GM19043 (cell line): ENCODE measurements around the gene CAPN5.
"Not testable (repeated sequence)": the region's sequence is repeated elsewhere in the genome, so short reads cannot be mapped to it uniquely, and the experiment has no call there.

Source experiments
- ATAC-seq: cut with Tn5 transposase; IDR thresholded peaks from one replicate; pipeline ENCODE4 v1.9.1; 2021; ENCODE audit warnings: low read depth; ENCODE audit not compliant: unreplicated experiment

CAPN5 gene

DNA sequence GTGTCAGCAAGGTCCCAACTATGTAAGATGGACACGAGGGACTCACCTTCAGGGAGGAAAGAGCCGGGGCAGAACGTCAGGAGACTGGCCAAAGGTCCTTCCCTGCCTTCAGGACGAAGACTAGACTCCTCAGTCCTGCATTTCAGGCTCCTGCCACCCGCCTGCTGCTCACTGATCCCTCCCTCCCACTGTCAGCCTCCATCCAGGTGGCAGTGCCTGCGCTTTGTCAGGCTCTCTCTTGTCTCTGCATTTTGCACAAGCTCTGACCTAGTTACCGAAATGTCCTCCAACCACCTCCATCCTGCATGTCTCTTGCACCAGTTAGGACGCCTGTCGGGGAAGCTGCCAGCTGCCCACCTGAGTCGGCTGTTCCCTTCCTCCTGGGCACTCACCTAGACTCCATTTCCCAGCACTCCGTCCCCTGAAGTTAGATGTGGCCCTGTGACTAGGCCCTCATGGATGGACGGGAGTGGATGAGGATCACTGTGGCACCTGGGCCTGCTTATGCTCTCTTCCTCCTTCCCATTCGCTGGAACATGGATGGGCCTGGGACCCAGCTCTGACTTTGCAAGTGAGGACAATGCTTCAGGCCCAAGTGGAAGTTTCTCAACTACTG, 24.6 kb upstream of the CAPN5 start:
- ATAC-seq, result no peak

DNA sequence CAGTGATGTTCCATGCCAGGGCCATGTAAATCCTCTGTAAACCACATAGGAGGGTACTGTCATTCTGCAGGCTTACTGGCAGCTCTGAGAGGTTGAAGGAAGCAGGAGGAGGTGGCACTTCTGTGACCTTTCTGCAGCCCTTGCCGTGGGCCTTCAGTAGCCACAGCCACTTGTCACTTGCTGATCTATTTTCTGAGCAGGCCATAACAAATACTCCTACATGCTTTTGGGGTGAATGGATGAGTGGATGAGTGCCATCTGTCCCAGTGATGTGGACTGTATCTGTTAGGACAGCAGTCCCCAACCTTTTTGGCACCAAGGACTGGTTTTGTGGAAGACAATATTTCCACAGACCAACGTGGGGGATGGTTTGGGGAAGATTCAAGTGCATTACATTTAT, 22.4 kb upstream of the CAPN5 start:
- ATAC-seq, result no peak

DNA sequence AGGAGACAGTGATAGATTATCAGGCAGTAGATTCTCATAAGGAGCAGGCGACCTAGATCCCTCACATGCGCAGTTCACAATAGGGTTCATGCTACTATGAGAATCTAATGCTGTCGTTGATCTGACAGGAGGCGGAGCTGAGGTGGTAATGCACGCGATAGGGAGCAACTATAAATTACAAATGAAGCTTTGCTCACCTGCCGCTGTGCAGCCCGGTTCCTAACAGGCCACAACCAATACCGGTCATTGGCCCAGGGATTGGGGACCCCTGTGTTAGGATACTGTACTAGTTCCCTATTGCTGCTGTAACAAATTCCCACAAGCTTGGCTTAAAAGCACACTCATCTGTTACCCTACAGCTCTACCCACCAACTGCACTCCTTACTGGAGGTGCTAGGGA, 21.9 kb upstream of the CAPN5 start:
- no peak for ATAC-seq

DNA sequence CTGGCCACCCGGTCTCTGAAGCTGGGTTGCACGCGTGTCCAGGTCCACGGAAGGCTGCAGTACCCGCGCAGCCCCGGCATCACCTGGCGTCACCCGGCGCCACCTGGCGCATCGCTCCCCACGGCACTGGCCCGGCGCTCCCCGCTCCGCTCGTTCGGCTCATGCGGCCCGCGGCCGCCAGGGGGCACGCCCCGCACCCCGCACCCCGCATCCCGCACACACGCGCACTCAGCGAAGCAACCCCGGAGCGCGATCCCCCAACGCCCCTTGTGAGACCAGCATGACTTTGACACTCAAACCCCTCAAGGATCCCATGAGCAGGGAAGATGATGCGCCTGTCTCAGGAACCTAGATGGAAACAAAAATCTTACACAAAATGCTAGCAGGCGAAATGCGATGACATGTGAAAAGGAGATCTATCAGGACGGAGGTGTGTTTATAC, 20.7 kb upstream of the CAPN5 start:
- no peak for ATAC-seq

DNA sequence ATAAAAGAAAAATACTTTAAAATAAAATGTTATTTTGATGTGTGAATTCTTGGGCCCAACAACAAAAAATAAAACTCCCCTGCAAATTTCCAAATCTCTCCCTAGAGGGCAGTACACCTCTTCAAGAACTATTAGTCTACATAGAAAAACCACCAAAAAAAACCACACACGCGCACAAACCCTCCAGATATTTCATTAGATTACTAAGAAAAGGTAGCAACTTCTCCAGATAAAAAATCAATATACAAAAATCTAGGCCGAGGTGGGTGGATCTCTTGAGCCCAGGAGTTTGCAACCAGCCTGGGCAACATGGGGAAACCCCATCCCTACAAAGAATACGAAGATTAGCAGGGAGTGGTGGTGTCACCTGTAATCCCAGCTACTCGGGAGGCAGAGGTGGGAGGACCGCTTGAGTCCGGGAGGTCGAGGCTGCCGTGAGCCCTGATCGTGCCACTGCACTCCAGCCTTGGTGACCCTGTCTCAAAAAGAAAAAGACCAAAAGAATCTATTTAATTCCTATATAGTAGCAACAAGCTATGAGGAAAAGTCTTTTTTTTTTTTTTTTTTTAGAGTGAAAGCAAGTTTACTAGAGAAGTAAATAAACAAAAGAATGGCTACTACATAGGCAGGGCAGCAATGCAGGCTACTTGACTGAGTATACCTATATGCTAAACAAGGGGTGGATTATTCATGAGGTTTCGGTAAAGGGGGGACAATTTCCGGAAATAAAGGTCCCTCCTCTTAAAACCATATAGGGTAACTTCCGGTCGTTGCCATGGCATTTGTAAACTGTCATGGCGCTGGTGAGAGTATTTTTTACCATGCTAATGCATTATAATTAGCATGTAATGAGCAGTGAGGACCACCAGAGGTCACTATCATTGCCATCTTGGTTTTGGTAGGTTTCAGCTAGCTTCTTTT, 19.5 kb upstream of the CAPN5 start:
- peak; percentile 74 for ATAC-seq

DNA sequence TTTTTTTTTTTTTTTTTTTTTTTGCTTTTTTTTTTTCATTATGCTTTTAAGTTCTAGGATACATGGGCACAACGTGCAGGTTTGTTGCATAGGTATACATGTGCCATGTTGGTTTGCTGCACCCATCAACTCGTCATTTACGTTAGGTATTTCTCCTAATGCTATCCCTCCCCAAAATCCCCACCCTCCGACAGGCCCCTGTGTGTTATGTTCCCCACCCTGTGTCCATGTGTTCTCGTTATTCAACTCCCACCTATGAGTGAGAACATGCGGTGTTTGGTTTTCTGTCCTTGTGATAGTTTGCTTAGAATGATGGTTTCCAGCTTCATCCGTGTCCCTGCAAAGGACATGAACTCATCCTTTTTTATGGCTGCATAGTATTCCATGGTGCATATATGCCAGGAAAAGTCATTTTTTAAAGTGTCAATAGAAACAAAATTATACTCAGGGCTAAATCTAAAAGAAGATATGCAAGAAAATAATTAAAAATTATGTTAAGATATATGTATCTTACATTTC, 18.8 kb upstream of the CAPN5 start:
- not testable (repeated sequence) for ATAC-seq

DNA sequence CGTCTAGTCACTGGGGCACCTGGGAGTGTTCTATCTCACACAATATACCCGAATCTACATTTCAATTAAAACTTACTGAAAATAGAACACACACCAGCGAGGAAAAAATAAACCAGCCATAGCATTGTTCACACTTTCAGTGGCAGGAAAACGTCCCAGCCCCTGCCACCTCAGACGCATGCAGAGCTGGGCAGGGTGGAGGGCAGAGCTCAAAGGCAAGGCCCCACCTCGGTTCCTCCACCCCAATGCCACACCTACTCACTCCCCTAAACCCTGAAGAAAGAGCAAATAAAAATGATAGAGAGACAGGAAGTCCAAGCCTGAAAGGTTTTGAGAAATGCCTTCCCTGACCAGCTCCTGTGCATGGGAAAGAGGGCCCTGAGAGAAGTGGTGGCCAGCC, 17.7 kb upstream of the CAPN5 start:
- no peak for ATAC-seq

DNA sequence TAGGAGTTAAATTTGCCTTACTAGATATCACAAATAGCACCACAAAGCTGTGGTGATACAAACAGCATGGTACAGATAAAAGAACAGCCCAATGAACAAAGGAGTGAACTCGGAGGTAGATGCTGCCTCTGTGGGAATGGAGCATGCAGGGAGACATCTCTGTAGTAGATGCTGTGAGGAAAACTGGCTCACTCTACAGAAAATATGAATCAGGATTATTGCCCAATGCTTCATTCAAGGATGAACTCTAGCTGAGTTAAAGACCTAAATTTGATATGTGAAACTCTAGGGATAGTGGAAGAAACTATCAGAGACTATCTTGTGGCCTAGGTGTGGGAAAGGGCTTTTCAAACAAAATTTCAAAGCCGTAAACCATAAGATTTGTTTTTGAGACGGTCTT, 15.3 kb upstream of the CAPN5 start:
- ATAC-seq, result no peak

DNA sequence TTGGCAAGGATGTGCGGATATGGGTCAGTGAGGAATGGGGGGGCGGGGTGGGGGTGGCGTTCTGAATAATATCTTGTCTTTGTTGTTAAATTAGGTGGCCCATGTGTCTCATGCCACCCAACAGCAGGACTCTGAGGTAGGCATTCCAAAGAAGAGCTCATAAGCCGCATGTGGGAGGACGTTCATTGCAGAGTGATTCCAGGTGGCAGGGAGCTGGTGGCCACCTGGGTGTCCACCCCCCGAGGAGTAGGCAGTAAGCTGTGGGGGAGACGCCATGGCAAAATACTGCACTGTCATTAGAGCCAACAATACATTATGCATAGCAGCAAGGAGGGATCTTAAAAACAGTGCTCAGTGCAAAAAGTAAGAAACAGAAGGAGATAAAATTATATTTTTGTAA, 14.3 kb upstream of the CAPN5 start:
- ATAC-seq, result no peak

DNA sequence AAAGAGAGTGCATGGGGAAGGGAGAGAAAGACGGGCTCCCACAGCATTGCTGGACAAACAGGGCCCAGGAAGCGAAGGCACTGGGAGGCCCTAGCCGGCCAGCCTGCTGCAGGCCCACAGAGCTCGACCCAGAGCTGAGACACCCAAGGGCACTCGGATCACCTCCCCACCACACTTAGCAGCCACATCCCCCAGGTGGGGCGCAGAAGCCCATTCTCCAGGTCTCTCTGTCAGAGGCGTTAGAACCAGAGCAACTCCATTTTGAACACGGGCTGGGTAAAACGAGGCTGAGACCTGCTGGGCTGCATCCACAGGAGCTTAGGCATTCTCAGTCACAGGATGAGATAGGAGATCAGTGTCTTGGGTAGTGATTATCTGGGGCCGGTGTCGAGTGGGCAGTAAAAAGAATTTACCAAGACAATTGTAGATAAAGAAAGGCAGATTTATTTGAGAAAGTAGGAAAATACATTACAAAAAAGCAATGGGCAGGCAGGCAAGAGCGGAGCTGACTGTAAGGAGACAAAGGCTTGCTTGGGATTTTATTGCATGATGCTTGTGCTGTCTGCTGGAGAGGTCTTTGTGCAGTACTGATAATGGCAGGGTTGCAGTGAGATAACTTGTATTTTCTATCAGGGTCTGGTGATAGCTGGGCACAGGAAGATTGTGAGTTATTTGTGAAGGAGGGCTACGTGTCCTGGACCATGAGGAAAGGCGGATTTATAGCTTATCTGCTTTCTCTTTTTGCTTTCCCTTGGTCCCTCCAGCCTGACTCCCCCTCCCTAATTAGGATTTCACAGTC, 13.4 kb upstream of the CAPN5 start:
- no peak for ATAC-seq

DNA sequence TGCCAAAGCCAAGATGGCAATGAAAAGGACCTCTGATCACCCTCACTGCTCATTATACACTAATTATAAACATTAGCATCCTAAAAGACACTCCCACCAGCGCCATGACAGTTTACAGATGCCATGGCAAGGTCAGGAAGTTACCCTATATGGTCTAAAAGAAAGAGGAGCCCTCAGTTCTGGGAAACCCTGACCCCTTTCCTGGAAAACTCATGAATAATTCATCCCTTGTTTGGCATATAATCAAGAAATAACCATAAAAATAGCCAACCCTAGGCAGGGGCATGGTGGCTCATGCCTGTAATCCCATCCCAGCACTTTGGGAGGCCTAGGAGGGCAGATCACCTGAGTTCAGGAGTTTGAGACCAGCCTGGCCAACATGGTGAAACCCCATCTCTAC, 12.7 kb upstream of the CAPN5 start:
- no peak for ATAC-seq

DNA sequence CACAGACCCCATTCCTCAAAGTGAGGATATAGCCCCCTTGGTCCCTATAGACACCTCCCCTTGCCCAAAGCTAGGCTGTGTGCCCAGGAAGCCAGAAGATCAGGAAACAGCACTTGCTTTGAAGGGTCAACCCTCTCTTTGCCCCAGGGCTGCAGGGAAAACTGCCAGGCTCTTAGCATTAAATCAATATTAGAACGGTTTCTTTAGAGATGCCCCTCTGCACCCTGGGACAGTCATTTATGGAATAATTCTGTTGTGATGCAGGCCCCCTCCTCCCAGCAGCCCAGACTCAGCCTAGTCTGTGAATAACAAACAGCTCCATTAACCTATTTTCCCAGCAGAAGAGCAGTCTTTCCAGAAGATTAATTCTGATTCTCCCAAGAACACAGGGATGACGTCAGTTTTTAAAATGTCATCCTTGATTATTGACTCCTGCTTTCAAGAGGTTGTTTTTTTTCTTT, 11.6 kb upstream of the CAPN5 start:
- no peak for ATAC-seq

DNA sequence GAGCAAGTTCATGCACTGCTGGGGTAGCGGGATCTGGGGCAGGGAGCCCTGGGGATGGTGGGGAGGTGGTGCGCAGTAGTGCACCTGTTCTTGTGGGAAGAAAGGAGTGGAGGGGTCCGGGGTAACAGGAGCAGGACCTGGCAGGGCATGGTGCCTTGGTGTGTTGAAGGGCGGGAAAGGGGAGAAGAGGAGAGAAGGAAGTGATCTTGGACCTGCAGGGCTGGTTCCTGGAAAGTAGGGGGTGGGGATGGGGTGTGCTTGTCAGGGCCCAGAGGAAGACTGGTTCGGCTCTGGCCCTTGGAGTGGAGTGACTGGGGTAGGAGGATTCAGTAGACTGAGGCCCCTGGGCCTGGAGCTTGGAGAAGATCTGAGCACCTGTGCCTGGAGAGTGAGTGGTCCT, 10.9 kb upstream of the CAPN5 start:
- ATAC-seq, result no peak

DNA sequence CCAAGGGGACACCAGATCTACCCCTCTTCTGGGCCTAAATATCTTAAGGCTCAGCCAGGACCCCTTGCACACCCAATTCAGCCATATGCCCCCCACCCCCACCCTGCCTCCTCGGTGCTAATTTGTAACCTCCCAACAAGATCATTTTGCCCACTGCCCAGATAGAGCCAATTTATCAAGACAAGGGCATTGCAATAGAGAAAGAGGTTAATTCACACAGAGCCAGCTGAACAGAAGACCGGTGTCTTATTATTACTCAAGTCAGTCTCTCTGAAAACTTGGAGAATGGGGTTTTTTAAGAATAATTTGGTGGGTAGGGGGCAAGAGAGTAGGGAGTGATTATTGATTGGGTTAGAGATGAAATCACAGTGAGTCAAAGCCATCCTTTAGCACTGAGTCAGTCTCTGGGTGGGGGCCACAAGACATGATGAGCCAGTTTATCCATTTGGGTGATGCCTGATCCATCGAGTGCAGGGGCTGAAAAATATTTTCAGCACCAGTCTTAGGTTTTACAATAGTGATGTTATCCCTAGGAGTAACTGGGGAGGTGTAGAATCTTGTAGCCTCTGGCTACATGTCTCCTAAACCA, 9.9 kb upstream of the CAPN5 start:
- no peak for ATAC-seq

DNA sequence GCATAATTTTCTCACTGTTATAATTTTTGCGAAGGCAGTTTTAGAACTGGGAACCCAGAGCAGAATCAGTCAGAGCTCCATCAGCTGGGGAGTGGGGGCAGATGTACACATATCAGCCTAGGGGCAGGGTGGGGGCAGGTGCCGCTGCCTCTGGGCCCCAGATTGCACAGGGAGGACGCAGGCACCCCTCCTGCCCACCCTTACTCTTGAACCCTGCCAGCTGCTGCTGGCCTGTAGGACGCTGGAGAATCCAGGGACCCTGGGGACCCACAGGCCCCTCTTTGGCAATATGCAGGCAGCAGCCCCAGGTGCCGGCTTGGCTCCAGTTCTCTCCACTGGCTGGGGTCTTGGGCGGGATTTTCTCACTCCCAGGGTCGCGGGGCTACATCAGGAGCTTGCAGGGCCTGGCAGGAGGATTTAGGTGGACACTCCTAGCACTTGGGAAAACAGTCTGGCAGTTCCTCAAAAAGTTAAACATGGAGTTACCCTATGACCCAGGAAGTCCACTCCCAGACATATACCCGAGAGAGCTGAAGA, 8.8 kb upstream of the CAPN5 start:
- no peak for ATAC-seq

DNA sequence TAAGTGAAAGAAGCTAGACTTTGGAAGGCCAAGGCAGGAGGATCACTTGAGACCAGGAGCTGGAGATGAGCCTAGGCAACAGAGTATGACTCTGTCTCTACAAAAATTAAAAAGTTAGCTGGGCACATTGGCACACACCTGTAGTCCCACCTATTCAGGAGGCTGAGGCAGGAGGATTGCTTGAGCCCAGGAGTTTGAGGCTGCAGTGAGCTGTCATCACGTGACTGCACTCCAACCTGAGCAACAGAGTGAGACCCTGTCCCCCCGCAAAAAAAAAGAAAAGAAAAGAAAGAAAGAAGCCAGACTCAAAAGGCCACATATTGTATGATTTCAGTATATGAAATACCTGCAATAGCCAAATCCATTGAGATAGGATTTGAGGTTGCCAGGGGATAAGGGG, 7.9 kb upstream of the CAPN5 start:
- no peak for ATAC-seq

DNA sequence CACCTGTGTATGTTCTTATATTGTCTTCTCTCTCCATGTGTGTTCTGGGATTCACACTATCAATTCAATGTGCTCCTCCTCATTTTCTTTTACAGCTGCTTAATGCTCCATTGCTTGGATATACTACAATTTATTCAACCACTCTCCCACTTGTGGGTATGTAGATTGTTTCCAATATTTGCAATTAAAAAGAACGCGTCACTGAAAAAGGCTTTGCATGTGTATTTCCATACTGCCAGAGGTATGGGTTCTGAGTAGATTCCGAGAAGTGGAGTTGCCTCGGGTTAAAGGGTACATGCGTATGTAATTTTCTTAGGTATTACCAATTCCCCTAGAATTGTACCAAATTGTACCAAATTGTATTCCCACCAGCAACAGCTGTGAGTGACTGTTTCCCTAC, 7.0 kb upstream of the CAPN5 start:
- ATAC-seq, result no peak

DNA sequence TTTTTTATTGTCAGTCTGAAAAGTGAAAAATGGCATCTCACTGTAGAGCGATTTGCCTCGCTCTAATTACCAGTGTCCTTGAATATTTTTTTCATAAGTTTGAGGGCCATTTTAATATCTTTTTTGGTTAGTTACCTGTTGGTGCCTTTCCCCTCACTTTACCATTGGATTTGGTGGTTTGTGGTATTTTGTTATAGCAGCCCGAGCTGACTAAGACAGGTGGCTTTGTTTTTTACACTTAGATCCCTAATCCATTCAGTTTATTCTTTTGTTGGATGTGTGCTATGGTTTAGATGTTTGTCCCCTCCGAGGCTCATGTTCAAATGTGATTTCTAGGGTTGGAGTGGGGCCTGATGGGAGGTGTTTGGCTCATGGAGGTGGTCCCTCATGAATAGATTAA, 6.5 kb upstream of the CAPN5 start:
- ATAC-seq, result no peak

DNA sequence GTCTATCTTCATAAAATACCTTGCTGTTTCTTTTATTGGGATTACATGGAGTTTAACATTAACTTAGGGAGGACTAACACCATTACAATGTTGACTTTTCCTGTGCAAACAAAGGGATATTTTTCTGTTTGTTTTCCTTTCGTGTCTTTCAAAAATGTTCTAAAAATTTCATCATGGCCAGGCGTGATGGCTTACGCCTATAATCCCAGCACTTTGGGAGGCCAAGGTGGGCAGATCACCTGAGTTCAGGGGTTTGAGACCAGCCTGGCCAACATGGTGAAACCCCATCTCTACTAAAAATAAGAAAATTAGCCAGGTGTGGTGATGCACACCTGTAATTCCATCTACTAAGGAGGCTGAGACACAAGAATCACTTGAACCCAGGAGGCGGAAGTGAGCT, 5.5 kb upstream of the CAPN5 start:
- not testable (repeated sequence) for ATAC-seq

DNA sequence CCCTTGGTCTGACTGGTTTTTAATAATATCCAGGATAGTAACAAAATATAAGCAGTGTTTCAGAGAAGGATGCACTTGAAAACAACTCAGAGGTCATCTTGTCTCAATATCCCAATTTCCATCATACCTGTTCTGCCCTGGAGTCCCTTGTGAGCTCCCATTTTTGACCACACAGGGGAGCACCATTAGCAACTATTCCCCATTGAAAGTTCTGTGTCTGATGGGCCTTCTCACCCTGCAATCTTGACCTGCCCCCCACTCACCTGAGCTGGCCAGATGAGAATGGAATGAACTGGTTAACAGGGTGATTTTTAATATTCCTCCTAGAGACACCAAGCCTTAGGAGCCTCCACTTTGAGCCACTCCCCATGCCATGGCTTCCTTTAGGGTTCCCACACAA, 3.8 kb upstream of the CAPN5 start:
- ATAC-seq, result no peak
